GM19452 (cell line): ENCODE results near the gene GHITM.
"Not testable (repeated sequence)": the region's sequence is repeated elsewhere in the genome, so short reads cannot be mapped to it uniquely, and the experiment has no call there.

ENCODE experiments used
- ATAC-seq: cut with Tn5 transposase; IDR thresholded peaks from one replicate; pipeline ENCODE4 v1.9.1; 2021; ENCODE audit not compliant: unreplicated experiment

Gene GHITM

GRCh38 chr10:84139126-84140035 is at the start of gene GHITM:
GHITM (plus strand) TSS chr10:84139509; CDS start chr10:84141501, 1,992 bp downstream.
- ATAC-seq, result peak; percentile 98

GRCh38 chr10:84095811-84096497 is 43.4 kb upstream of the GHITM start:
- no peak for ATAC-seq

- ATAC-seq, result no peak
Observed at GRCh38 chr10:84097787-84098353, 41.4 kb upstream of the GHITM start.

GRCh38 chr10:84098667-84099066 is 40.6 kb upstream of the GHITM start:
- ATAC-seq, result no peak

GRCh38 chr10:84101042-84101441 is 38.3 kb upstream of the GHITM start:
- ATAC-seq, result no peak

GRCh38 chr10:84108797-84109196 is 30.5 kb upstream of the GHITM start:
- no peak for ATAC-seq

- ATAC-seq, result not testable (repeated sequence)
Observed at GRCh38 chr10:84109772-84110171, 29.5 kb upstream of the GHITM start.

- not testable (repeated sequence) for ATAC-seq
Observed at GRCh38 chr10:84113468-84113867, 25.8 kb upstream of the GHITM start.

- no peak for ATAC-seq
Observed at GRCh38 chr10:84114088-84114667, 25.1 kb upstream of the GHITM start.

- not testable (repeated sequence) for ATAC-seq
Observed at GRCh38 chr10:84117204-84117603, 22.1 kb upstream of the GHITM start.

GRCh38 chr10:84117686-84118394 is 21.5 kb upstream of the GHITM start:
- ATAC-seq, result no peak

- ATAC-seq, result no peak
Observed at GRCh38 chr10:84118395-84119006, 20.8 kb upstream of the GHITM start.

- ATAC-seq, result no peak
Observed at GRCh38 chr10:84123362-84123761, 15.9 kb upstream of the GHITM start.

- ATAC-seq, result not testable (repeated sequence)
Observed at GRCh38 chr10:84125910-84126784, 13.2 kb upstream of the GHITM start.

GRCh38 chr10:84126785-84127167 is 12.5 kb upstream of the GHITM start:
- no peak for ATAC-seq

GRCh38 chr10:84135836-84136235 is 3.5 kb upstream of the GHITM start:
- no peak for ATAC-seq

- ATAC-seq, result no peak
Observed at GRCh38 chr10:84137811-84138210, 1.5 kb upstream of the GHITM start.

GRCh38 chr10:84138478-84139125 is 707 bp upstream of the GHITM start:
- peak; percentile 0 for ATAC-seq

GRCh38 chr10:84140036-84140379 is 699 bp downstream of the GHITM start:
- ATAC-seq, result no peak
